Small intestine (tissue), 7 donors: ENCODE measurements around the gene HS3ST3B1. TPM values are rescaled to one million over a fixed set of nuclear protein-coding genes. Genes with fewer than 3 reads are reported as not detected.

Source experiments
- DNase-seq, 2 donors: peaks; one replicate each; pipeline versions ENCODE4 v3.0.0 to v3.0.0-alpha.2; 2013
- FAIRE-seq: peaks from 2 replicates; lab custom pipeline; 2012; peaks lifted over from hg19 to GRCh38; lab: Jason Lieb, UNC
- H3K27ac ChIP-seq, 3 donors: one replicate each; pipeline ENCODE4 v1.5.1; 2013; ENCODE audit warnings: low read length in 2 of 3, mild to moderate bottlenecking in 2 of 3, control low read depth in 1 of 3, inconsistent platforms in 1 of 3, low read depth in 1 of 3, moderate library complexity in 1 of 3
- H3K27me3 ChIP-seq, 3 donors: one replicate each; pipeline ENCODE4 v1.6.1; 2013; ENCODE audit warnings: low read length in 3 of 3, inconsistent platforms in 1 of 3; ENCODE audit not compliant: control insufficient read depth in 3 of 3, insufficient read depth in 3 of 3
- H3K36me3 ChIP-seq, 3 donors: one replicate each; pipeline ENCODE4 v1.6.1; 2013; ENCODE audit warnings: low read length in 3 of 3, inconsistent platforms in 1 of 3, low read depth in 1 of 3, mild to moderate bottlenecking in 1 of 3, moderate library complexity in 1 of 3; ENCODE audit not compliant: control insufficient read depth in 3 of 3, insufficient read depth in 2 of 3
- H3K4me1 ChIP-seq, 3 donors: one replicate each; pipeline ENCODE4 v1.6.1; 2013; ENCODE audit warnings: low read length in 2 of 3, inconsistent platforms in 1 of 3, low read depth in 1 of 3, mild to moderate bottlenecking in 1 of 3, moderate library complexity in 1 of 3; ENCODE audit not compliant: control insufficient read depth in 3 of 3, insufficient read depth in 2 of 3
- H3K4me3 ChIP-seq, 3 donors: one replicate each; pipeline ENCODE4 v1.5.1; 2013; ENCODE audit warnings: low read length in 3 of 3, control low read depth in 1 of 3, inconsistent platforms in 1 of 3, low read depth in 1 of 3, mild to moderate bottlenecking in 1 of 3, moderate library complexity in 1 of 3
- H3K9me3 ChIP-seq, 2 donors: one replicate each; pipeline ENCODE4 v1.6.1; 2013; ENCODE audit warnings: low read depth in 1 of 2, low read length in 1 of 2; ENCODE audit not compliant: control insufficient read depth in 2 of 2, insufficient read depth in 1 of 2
- WGBS, 3 donors: extraction: QIAGEN DNeasy Blood & Tissue Kit; methylation state at CpG; one replicate each; pipeline ENCODE4 v1.1.7; 2013; 5-methylcytosine and 5-hydroxymethylcytosine counted together
- polyA plus RNA-seq, 4 donors: library from polyadenylated mRNA; stranded (reverse) in 3 of 4; unstranded in 1 of 4; fragments of 200-250 nt in 3 of 4; fragments of 120-200 nt in 1 of 4; gene quantifications; one replicate each; pipeline versions ENCODE4 v1.2.1 to v1.2.3, GENCODE V29; 2013
- donor health status: healthy with polysubstance abuse.
- donor health status: control.
- donor health status: control.
- donor health status: Bipolar disorder and iron deficiency.
- donor health status: healthy.

HS3ST3B1 gene
- polyA plus RNA-seq, 4 donors = 0.22 to 1.4 (median 0.70) TPM

DNA sequence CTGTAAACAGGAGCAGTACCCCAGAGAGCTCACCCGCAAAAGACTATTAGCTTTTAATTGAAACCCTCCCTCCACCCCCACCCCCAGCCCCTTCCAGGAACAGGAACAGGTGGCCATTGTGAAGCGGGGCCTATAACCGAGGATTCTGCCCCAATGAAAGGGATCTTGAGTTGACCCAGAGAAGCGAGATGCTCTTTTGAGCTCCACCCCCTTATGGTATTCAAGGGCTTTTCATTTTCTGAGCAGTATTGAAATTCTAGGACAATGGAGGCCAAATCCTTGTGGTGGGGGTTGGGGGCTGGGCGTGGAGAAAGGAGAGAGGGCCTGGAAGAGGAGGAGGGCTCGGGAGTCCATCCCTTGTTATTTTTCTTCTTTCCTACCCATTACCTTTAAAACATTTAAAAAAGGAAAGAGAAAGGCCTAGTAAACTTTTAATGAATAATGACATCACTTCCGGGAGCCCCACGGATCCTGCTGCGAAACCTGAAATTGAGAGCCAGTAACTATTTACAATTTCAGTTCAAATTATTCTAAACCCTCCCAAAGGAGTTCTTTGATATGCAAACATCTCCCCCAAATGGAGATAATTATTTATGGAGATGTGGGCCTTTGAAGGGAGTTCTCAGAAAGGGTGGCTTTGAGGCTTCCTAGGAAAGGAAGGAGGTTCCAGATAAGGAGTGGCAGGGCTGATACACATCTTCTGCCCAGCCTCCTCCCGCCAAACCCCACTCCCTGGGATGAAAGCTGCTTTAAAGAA is 30.5 kb downstream of the HS3ST3B1 start:
- Histone ChIP-seq H3K27me3 (no peaks in the 10 kb centered on the region), H3K9me3 (no peaks in the 10 kb centered on the region), H3K27ac (peak overlapping the region in 1 of 3 donors; percentile 63), H3K4me3 (no peak overlapping the region), H3K36me3 (no peaks in the 10 kb centered on the region), H3K4me1 (peaks cover 0 to 6% (median 0%) of the 10 kb centered on the region in 3 donors)
- FAIRE-seq (no peak), DNase-seq (no peak)
- 73 to 79% (median 76%) methylated on average over 10 of the region's 10 CpGs for WGBS, 3 donors

DNA sequence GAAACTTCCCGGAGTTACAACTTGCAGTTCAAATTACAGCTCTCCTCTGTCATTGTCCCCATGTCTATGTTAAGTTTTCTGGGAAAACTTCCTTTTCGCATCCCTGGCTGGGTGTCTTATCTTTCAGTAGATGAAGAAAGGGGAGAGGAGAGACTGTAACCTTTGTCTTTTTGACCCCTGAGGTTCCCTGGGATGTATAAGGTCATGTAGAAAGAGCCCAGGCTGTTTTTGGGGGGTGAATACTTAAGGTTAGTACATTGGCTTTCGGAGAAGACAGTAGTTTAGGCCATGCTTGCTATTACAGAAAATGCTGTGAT is 31.1 kb downstream of the HS3ST3B1 start:
- no peak for FAIRE-seq

DNA sequence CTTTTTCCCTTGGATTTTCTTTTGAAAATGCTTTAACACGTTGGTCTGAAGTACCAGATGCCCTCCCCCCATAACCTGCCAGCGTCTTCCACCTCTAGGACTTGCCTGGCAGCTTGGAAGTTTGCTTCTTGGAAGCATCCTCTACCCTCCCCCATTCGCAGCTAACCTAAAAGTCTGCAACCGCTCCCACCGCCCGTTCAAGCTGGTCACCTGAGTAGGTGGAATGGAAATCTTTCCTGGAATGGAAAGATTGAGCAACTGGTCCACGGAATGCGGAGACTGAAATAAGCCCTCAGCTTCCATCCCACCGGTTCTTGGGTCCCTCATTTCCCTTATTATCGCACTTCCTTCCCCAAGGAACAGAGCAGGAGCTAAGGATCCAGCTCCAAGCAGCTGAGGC is 31.4 kb downstream of the HS3ST3B1 start:
- WGBS, 3 donors = 78 to 86% (median 83%) methylated on average over 10 of the region's 10 CpGs

More for the DNA sequence above, 31.1 kb downstream of the HS3ST3B1 start:
- 70 to 77% (median 71%) methylated on average over 3 of the region's 3 CpGs for WGBS, 3 donors
- H3K27me3 ChIP-seq = no peaks in the 10 kb centered on the region
- H3K4me3 ChIP-seq = no peak overlapping the region
- no peaks in the 10 kb centered on the region for H3K36me3 ChIP-seq
- no peaks in the 10 kb centered on the region for H3K9me3 ChIP-seq
- peak overlapping the region in 1 of 3 donors; percentile 63 for H3K27ac ChIP-seq
- no peak for DNase-seq
- H3K4me1 ChIP-seq = peaks cover 0 to 6% (median 0%) of the 10 kb centered on the region in 3 donors

DNA sequence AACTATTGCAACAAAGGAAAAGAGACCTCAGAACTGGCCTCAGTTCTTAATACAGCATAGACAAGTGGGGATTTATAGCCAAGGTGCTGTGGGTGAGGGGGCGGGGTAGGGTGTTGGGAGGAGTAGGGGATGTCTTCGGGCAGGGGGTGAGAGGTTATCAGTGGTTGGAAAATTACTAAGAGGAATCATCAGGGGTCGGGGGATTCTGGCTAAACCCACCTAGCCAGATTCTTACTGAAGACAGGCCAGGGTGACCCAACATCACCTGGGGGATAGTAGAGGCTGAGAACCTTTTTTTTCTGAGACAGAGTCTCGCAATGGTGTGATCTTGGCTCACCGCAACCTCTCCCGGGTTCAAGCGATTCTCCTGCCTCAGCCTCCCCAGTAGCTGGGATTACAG is 32.6 kb downstream of the HS3ST3B1 start:
- no peak for FAIRE-seq
- Histone ChIP-seq H3K36me3 (no peaks in the 10 kb centered on the region), H3K4me1 (peaks cover 0 to 6% (median 0%) of the 10 kb centered on the region in 3 donors), H3K9me3 (no peaks in the 10 kb centered on the region), H3K27me3 (no peaks in the 10 kb centered on the region), H3K27ac (no peak overlapping the region), H3K4me3 (no peak overlapping the region)
- DNase-seq = no peak
- WGBS, 3 donors = 83 to 90% (median 87%) methylated on average over 7 of the region's 7 CpGs

More for the DNA sequence above, 31.4 kb downstream of the HS3ST3B1 start:
- Histone ChIP-seq H3K9me3 (no peaks in the 10 kb centered on the region), H3K27me3 (no peaks in the 10 kb centered on the region), H3K4me1 (peaks cover 0 to 6% (median 0%) of the 10 kb centered on the region in 3 donors), H3K27ac (no peak overlapping the region), H3K36me3 (no peaks in the 10 kb centered on the region), H3K4me3 (no peak overlapping the region)
- FAIRE-seq (no peak), DNase-seq (no peak)

DNA sequence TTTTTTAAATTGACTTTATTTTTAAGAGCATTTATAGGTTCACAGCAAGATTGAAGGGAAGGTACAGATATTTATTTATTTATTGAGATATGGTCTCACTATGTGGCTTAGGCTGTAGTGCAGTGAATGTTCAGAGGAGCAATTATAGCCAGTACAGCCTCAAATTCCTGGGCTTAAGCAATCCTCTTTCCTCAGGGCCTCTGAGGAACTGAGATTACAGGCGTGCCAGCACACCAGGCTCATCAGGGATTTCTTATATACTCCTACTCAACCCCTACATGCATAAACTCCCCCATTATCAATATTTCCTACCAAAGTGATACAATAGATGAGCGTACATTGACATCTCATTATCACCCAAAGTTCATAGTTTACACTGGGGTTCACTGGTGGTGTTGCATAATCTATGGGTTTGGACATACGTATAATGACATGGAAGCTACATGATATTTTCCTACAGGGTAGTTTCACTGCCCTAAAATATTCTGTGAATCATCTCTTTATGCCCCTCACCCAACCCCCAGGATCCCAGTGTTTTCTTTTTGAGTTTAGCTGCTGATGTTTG is 33.5 kb downstream of the HS3ST3B1 start:
- Histone ChIP-seq H3K4me3 (no peak overlapping the region), H3K27me3 (no peaks in the 10 kb centered on the region), H3K27ac (peak overlapping the region in 1 of 3 donors; percentile 19), H3K4me1 (peaks cover 0 to 6% (median 0%) of the 10 kb centered on the region in 3 donors), H3K9me3 (no peaks in the 10 kb centered on the region), H3K36me3 (no peaks in the 10 kb centered on the region)
- 74 to 77% (median 76%) methylated on average over 3 of the region's 3 CpGs for WGBS, 3 donors
- no peak for FAIRE-seq
- no peak for DNase-seq

DNA sequence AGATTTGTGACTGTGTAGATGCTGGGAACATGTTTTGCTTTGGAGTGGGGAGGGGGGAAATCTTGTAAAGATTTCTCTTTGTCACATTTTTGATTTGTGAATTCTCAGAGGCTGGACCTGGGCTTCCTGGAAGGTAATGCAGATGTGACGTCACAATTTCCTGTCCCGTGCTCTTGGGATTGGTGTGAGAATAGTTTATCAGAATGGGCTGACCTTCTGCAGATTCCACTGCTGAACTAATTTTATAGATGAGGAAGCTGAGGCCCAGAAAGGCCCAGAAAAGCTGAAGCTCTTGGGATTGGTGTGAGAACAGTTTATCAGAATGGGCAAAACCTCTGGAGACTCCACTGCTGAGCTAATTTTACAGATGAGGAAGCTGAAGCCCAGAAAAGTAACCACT is 34.0 kb downstream of the HS3ST3B1 start:
- Histone ChIP-seq H3K27ac (peak overlapping the region in 1 of 3 donors; percentile 1), H3K36me3 (no peaks in the 10 kb centered on the region), H3K27me3 (no peaks in the 10 kb centered on the region), H3K4me1 (peaks cover 0 to 6% (median 0%) of the 10 kb centered on the region in 3 donors), H3K9me3 (no peaks in the 10 kb centered on the region), H3K4me3 (no peak overlapping the region)
- 46 to 70% (median 64%) methylated on average over 2 of the region's 2 CpGs for WGBS, 3 donors
- FAIRE-seq = no peak
- no peak for DNase-seq

DNA sequence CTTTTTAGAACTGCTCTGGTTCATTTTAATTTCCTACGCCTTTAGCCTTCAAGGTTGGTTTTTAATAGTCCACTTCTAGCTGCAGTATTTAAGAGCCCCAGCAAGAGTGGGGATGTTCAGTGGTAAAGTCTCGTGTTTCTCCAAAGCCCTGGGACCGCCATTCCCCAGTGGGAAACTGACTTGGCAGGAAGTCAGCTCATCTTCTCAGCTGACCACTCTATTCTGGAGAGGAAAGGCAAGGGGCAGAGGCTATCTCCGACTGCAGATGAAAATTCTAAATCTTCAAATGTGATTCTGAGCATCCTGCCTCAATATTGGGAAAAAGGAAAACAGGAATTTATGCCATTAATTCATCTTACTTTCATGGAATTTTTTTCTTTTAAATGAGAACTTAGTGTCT is 35.5 kb downstream of the HS3ST3B1 start:
- Histone ChIP-seq H3K4me3 (no peak overlapping the region), H3K9me3 (no peaks in the 10 kb centered on the region), H3K36me3 (no peaks in the 10 kb centered on the region), H3K4me1 (peaks cover 0 to 4% (median 0%) of the 10 kb centered on the region in 3 donors), H3K27me3 (peaks cover 0 to 2% (median 0%) of the 10 kb centered on the region in 3 donors), H3K27ac (no peak overlapping the region)
- 73 to 86% (median 80%) methylated on average over 4 of the region's 4 CpGs for WGBS, 3 donors
- FAIRE-seq = no peak
- DNase-seq = no peak

DNA sequence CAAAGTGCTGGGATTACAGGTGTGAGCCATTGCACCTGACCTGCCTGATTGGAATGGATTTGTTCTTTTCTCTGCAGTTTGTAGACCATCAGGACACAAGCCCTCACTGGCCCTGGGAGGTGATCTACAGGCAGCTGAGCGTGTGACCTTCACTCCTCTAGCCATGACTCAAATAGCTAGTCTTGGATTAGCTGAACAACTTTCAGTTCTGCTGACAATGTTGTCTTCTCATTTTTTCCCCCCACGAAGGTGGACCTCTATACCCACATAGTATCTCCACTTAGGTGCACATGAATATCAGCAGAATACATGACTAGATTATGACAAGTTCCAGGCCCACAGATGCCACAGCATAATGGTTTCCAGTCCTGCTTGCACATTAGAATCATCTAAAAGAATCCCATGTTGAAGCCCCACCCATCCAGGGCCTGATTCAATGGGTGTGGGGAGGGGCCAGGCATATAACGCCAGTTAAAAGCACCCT is 36.8 kb downstream of the HS3ST3B1 start:
- H3K27ac ChIP-seq = no peak overlapping the region
- 66 to 74% (median 71%) methylated on average over 3 of the region's 3 CpGs for WGBS, 3 donors
- H3K27me3 ChIP-seq = peaks cover 0 to 8% (median 0%) of the 10 kb centered on the region in 3 donors
- DNase-seq = no peak
- no peaks in the 10 kb centered on the region for H3K36me3 ChIP-seq
- H3K9me3 ChIP-seq = no peaks in the 10 kb centered on the region
- no peak for FAIRE-seq
- no peak overlapping the region for H3K4me3 ChIP-seq
- H3K4me1 ChIP-seq = peaks cover 0 to 4% (median 0%) of the 10 kb centered on the region in 3 donors
